Epidermal melanocyte (primary cell): Measurements from ENCODE around the gene MAP6D1.

Source experiments
- DNase-seq: peaks from one replicate; pipeline ENCODE4 v3.0.0; 2011; ENCODE audit warnings: low spot score; ENCODE audit not compliant: insufficient read length

MAP6D1 gene

DNA sequence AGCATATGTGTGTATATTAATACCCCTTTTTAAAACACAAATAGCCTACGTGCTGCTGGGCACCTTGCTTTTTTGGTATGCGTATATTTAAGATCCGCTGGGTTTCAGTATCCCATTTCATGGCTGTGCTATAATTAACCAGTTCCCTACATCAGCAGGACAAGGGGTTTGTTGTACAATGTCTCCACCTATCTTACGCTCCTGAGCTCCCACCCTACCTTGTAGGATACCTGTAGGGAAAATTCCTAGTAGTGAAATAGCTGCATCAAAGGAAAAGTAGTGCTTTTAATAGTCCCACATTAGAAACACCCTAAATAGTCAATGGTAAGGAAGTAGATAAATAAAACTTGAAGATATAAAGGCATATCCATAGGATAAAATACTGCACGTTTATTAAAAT, 1.4 kb downstream of the MAP6D1 start:
- DNase-seq, result no peak

DNA sequence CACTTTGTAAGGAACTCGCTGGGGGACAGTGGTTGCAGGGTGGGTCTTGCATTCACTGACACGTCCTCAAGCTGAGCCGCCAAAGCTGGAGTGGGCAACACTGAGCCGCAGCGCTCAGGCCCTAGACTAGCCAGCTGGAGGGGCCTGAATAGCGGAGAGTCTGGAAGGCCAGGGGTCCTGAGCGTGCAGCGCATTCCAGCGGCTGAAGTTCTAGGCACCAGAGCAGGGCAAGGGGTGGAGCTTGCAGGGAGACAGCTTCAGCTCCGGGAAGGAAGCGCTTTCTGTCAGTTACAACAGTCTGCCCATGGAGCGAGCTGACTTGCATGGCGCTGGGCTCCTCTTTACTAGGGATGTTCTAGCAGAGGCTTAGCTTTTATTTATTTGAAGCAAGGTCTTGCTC, 2.7 kb downstream of the MAP6D1 start:
- DNase-seq, result no peak

DNA sequence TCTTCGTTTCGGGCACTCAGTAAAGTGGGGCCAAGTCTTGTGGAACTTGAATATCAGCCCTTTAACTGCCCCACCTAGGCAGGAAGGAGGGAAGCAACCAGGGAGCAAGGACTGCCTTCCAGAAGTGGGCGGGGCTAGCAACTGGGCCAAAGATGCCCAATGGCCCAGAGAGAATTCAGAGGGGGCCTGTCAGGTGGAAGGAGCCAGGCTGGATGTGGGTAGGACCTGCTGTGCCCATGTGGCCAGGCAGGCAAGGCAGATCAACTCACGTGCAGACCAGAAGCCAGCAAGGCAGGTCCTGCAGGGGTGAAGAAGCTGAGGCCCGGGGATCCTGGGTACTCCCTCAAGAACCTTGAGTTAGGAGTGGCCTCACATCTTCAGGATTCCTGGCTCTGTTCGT, 5.5 kb downstream of the MAP6D1 start:
- no peak for DNase-seq

DNA sequence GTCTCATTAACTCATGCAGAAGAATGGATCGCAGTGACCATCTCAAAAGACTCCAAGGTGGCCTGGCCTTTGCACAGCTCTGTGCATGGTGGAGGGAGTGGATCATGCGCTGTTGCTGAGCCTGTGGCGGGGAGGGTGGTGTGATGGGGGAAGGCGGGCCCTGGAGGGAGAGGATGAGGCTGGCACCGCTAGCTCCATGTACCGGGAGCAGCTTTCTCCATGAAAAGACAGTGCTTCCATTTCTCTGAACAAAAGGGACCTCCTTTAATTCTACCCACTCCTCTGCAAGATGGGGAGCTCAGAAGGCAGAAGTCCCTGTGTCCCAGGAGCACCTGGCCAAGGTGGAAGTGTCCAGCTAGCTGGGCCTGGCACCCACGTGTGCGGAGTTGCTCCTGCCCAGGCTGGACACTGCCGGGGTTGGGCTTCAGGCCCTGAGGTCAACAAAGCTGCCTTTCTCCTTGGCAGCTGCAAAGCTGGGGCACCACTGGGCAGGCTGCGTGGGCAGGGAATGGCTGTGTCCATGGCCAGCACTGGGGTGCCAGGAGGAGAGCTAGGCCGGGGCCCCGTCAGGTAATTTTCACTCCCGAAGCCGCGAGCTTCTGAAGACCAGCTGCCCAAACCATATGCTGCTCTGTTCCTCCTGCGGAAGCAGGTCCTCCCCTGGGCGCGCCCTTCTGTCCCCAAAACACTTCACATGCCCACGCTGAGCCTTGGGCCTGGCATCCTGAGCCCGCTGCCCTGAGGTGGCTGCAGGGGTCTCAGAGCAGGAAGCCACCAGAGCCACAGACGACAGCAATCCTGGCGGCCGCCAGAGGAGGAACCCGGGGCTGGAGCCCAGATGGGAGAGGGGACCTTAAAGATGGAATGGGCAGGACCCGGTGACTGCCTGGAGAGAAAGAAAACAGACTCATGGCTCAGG, 6.4 kb downstream of the MAP6D1 start:
- no peak for DNase-seq

DNA sequence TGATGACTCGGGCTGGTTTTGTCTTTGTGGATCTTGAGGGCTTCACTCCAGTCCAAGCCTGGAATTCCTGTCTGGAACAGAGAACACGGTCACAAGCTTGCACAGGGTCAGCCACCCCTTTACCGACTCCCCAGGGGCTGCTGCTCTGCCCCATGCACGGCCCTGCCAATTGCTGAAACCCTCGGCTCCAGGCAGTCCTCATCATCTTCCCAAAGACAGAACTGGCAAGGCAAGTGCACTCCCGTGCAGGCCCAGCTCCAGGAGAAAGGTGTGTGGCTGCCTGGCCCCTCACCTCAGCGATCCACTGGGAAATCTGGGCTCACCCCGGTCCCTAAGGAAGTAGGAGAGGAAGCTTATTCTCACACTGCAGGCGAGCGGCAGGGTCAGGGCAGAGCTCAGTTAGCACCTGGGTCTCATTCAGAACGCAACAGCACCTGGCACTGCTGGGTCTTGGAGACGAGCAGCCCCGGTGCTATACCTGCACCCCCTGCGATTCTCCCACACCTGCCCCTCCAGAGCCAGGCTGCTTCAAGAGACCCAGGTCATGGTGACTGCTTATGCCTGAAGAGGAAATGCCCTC, 7.2 kb downstream of the MAP6D1 start:
- DNase-seq, result no peak

DNA sequence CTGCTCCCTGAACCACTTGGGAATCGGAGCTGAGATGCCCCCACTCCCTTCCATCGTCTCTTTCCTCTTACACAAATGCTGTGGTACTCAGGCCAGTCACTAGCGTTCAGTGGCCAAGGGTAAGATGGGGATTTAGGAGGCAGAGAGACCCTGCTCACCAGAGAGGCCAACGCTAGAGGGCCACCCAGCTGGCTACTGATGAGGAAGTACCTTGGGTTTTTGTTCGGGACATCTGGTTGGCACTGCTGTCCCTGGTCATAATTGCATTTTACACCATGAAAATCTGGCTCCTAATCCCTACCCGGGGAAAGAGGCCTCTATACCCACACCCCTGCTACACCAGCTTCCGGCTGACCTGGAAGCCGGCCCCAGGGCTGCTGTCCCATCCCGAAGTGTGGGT, 7.7 kb downstream of the MAP6D1 start:
- no peak for DNase-seq

DNA sequence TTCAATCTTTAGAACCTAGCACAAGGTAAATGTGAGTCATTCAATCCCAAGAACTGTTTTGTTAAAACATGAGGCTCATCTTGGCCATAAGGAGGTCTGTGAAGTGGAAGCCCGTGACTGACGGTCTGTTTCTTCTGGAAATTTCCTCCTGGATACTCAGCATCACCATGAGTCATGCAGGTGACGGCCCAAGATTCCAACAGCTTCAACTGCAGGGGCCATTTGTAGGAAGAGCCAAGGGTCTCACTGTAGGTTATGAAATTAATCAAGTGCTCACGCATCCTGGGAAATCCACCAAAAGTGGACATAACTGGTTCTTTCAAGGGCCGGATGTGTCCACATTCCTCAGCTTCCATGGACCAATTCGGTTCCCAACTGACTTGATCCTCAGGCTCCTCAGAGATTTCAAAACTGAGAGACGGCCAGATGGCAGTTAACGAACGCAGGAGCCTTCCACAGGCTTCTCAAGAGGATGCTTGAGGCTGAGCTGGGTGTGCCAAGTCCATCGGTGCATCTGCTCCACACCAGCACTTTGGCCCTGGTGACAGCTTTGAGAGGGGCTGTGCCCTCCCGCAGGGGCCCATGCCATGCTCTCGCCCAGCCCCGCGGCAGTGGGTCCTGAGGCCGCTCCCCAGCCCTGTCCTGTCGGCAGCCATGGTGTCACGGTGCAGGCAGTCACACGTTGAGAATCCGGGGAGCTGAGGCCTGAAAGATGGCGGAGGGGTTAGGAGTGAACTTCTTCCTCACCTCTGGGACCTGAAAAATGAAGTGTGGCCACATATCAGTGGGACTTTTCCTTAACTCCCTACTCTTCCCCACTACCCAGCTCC, 8.5 kb downstream of the MAP6D1 start:
- DNase-seq, result no peak

DNA sequence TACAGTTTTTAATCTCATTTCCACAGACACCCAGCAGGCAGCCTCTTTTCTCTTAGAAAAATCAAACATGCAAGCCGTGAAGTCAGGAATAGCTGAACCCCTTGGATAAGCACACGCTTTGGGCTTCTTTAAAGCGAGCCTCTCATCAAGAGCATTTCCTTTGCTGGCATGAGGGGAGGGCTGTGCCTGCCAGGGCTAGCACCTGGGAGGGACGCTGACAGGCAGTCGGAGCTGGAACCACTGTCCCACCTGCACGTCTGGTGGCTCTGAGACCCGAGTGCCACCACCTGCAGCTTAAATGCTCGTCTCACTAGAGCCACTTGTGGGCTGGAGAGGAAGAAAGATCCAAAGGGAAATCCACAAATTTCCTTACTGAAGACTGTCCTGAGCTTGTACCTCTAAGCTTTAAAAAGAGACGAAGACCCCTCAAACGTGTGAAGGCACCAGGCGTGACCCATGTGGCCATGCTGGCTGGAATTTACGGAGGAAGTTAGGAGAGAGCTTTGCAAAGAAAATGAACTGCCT, 9.4 kb downstream of the MAP6D1 start:
- DNase-seq, result no peak

DNA sequence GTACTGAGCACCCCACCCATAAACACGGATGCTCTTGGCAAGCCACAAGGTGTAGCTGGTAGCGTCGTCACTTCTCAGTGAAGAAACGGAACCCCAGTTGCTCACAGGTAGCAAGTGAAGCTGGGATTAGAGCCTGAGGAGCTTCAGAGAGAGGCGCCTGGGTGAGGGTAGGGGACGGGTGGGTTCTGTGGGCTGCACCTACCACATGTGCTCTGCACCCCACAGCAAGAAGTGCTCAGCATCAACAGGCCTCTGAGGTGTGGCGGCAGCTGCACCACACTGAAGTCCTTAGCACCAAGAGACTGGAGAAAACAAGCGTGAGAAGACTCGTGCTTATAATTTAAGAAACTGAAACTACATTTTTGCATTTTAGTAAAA, 9.8 kb downstream of the MAP6D1 start:
- DNase-seq, result no peak

DNA sequence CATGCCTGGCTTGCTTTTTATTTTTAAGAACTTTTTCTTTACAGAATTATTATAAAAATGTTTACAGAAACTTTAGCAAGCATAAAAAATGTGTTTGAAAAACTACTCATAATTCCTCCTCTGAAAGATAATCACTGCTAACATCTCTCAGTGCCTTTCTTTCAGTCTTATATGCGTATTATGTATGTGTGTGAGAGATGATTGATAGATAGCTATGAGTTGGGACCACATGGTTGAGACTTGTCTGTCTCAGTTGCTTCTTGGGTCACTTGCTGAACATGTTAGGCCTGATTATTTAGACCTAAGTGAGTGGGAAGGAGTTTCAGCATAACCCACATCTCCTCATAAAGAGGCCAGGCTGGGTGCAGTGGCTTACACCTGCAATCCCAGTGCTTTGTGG, 11.1 kb downstream of the MAP6D1 start:
- no peak for DNase-seq

DNA sequence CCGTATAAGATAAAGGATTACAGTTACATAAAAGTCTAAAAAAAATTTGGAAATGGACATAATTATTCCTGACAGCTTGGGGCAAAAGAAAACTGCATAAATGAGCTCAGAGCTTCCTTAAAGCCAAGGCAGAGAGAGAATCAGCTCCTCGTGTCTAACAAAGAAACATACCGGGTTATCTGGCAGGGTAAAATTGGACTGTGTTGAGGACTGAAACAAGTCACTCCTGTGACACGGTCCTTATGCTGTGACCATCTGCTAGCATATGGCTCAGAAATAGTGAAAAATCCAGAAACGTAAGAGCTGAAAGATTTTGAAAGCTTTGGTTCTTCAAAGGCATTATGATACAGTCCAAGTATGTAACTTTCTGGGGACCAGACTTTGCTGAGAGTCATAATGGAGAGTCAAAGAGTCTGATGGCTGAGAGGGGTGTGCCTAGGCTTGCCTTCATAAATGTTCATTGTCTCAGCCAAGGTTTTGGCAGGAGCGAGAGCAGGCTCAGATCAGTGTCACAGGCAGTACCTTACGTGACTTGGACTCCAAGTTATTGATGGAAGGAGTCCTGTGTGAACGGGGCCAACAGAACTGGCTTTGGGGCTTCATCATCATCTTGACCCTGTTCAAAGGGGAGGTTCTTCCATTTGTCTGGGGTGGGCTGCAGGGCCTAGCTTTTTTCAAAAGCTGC, 12.5 kb downstream of the MAP6D1 start:
- DNase-seq, result no peak

DNA sequence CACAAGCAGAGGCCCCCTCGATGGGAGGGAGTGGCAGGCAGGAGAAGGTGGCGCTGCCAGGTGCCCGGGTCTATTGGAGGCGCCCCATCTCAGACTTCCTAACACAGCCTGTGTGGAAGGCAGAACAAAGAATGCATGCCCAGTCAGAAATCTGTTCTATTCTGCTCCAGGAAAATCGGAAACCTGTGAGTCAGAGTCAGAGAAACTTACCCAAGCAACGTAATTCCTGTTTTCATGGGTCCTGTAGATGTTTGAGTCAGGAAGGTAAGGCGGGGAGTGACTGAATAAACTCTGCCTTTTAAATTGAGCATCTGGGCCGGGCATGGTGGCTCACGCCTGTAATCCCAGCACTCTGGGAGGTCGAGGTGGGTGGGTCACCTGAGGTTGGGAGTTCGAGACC, 13.7 kb downstream of the MAP6D1 start:
- no peak for DNase-seq

DNA sequence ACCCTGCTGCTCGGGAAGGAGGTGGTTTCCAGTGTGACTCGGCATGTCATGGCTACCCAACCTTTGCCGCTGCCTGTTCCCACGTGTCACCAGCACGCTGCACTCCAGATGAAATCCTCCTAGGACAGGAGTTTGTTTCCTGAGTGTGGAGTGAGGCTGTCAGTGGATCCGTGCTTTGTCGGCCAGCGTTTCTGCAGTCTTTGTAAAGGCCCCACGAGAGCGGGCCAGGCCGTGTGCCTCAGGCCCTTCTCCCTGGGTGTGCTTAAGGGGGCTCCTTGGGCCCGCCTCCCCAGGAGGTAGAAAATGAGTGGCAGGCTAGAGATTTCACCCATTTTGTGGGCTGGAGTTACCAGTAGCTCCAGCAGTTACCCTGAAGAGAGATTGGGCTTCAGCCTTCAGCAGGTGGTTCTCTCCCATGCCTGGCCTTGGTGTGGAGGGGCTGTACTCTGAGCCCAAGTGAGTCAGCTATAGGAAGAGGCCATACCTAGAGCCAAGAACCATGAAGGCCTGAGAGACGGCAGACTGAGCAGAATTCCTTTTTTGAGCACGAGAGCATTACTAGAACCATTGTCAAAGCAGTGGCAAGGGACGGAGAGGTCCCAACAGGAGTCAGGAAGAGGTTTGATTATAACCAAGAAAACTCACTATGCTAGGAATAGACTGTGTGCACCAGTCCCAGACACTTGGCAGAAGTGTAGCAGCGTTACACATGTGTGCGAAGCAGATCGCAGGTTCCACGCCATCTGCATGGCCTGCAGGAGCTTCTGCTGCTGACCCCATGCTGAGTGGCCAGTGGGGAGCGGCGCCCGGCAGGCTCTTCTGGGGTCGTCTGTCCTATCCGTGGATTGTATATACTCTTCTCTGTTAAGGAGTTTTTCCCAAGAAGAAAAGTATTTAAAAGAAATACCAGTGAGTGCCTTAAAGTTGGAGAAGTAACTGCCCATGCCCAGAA, 14.5 kb downstream of the MAP6D1 start:
- DNase-seq, result no peak

DNA sequence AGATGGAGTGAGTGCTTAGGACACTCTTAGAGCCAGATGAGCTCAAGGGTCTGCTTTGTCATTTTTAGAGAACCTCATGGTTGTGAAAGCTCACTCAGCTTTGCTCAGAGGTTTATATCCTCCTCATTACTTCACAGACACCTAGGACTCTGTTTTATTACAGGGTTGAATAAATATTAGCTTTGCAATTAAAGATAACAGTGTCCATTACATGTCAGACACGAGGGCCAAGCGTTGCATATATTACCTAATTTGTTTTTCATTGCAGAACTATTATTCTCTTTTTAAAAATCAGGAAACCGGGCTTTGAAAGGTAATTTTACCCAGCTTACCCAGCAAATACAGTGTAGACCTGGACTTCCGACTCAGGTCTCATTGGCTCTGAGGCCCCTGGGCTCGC, 16.1 kb downstream of the MAP6D1 start:
- DNase-seq, result no peak

DNA sequence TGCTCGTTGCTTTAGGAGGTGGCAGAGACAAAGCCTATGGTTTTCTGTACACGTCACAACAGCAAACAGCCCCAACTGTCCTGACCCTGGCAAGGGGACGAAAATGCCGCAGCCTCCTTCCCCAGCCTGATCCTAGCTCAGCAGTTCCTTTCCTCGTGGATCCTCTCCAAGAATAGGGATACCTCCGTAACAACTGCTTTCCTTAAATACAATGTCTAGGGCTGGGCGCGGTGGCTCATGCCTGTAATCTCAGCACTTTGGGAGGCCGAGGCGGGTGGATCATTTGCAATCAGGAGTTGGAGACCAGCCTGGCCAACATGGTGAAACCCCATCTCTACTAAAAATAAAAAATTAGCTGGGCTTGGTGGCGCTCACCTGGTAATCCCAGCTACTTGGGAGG, 17.0 kb downstream of the MAP6D1 start:
- no peak for DNase-seq

DNA sequence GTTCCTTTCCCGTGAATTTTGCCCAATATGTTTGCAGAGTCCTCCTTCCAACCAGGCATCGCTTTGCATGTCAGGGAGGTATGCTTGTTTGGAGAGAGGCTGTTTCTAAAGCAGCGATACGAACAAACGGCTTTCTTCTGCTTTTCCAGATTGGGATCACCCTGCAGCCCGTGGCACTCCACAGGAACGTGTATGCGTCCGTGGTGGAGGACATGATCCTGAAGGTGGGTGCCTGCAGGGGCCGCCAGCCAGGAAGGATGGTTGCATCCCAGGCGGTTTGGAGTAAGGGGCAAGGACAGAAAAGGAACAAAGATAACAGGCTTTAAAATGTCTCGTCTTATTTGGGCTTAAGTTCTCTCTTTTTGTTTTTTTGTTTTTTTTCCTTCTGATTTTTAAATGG, 17.5 kb downstream of the MAP6D1 start:
- no peak for DNase-seq

DNA sequence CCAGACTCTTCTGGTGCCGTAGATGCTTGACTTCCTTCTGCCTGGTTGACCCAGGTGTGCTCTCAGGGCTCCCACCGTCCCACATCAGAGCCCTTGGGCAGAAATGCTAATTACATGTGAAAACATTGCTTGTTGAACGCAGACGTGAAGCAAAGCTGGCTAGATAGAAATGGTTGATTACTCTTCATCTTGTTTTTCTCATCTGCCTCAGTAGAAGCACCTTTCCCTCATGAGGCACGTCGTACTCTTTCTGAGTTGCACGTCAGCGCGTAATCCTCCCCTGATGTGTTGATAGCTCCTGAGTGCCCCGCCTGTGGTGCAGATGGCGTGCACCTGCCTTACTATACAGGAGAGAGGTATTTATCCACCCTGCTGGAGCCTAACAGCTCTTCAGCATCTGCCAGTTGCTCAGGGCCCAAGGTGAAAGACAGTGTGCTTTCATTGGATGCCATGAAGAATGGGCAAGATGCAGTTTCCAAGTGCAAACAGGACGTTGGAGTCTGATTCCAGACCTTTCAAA, 18.1 kb downstream of the MAP6D1 start:
- no peak for DNase-seq

DNA sequence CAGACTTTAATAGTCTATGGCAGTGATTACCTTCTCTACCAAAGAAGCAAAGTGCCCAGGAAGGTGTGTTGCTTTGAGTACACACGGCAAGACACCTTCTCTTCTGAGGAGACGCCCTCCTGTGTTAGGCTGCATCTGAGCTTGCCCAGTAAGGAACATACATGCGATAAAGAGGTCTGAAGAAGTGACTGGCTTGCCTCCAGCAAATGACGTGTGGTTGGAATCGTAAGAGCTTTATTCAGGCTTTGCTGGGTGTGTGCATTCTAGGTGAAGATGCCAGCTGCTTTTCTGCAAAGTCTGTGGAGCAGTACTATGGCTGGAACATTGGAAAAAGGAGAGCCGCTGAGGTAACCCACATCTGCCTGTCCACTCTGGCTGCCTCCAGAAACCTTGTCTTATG, 22.4 kb downstream of the MAP6D1 start:
- DNase-seq, result no peak

DNA sequence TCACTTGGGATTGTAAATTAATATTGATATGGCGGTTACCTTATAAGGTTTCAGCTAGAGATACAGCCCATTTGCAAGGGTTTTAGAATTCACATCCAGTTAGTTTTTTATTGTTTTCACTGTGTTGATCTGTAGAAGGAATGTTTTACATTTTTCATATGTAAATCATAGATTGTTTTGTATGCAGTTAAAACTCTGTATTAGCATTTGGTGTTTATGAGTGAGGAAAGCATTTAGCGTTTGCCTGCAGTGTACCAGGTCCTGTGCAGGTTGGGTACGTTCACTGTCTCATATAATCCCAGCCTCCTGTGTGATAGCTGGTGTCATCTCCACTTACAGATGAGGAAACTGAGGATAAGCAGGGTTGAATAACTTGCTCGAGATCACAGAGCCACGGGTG, 23.8 kb downstream of the MAP6D1 start:
- DNase-seq, result no peak

DNA sequence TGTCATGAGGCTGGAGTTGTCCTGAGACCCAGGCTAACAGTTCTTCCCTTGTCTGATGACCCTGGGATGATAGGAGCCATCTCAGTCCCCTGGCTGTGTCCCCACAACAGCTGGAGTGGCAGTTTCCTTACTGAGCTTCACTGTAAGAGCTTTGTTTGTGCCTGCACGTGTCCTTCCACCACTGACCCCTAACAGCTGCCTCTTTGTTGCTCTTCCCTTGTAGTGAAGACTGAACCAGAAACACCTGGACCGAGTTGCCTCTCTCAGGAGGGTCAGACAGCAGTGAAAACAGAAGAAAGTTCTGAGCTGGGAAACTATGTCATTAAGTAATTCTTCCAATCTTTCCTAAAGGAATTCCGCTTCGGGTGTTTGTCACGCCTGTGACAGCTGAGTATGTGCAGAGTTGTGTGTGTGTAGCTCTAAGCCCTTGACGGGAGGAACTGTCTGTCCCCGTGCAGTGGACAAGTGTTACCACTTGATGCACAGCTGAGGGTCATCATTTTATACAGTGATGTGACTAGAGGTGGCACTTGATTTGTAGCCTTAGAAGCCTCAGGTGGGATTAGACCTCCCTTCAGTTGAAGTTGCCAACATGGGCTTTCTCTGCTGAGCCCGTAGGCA, 25.0 kb downstream of the MAP6D1 start:
- DNase-seq, result no peak
